ENCODE results near the gene LPCAT3. TPM values are rescaled to one million over a fixed set of nuclear protein-coding genes. Genes with fewer than 3 reads are reported as not detected.

The LPCAT3 gene
- total RNA-seq, 1 experiment from 2014 or later: 16.3 TPM

DNA sequence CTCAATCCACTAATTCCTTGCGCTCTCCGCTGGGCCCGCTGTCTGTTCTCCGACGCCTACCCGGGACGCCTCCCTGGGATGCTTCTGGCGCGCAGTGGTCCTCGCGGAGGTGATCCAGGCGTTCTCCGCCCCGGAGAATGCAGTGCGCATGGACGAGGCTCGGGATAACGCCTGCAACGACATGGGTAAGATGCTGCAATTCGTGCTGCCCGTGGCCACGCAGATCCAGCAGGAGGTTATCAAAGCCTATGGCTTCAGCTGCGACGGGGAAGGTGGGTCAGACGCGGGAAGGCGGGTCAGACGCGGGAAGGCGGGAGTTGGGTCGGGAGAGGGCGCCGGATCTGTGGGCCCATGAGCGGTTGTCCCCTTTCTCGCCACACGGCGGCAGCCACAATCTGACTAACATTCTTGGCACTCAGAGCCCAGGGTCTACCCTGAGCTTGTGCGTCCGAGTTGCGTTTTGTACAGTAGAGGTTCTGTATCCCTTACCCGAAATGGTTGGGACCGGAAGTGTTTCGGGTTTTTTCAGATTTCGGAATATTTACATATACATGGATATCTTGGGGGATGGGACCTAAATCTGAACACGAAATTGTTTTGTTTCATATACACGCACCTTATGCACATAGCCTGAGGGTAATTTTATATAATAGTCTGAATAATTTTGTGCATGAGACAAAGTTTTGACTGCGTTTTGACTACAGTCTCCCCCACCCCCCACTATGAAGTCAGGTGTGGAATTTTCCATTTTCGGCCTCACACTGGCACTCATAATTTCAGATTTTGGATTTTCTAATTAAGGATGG, 73.7 kb downstream of the LPCAT3 start:
- DNase-seq (peak; percentile 89), ATAC-seq (peak; percentile 39)
- peak overlapping the region; percentile 96 for H3K4me2 ChIP-seq (ENCODE audit: low read length)
- H3K79me2 ChIP-seq (ENCODE audit: low read length): peaks cover 11% of the 10 kb centered on the region; the same call in 1 of the 2 replicates
- peaks cover 18% of the 10 kb centered on the region for H3K4me1 ChIP-seq (ENCODE audit: insufficient read depth, low read length)
- H3K27ac ChIP-seq (ENCODE audit: low read length): peak overlapping the region; percentile 94
- H3K9me2 ChIP-seq (replicated peaks; ENCODE audit: low read length): no peaks in the 10 kb centered on the region
- ChIA-PET POLR2A (ENCODE audit: unreplicated experiment) (interaction anchor here (0.6 to 1.3 kb wide), 6 partner anchors 15 to 164 kb away, joined by 4 to 18 read pairs (median 8); partner anchors contain the start of gene ENO2), CTCF (interaction anchor here (0.6 to 2.0 kb wide), 8 partner anchors 17 to 596 kb away, joined by 3 to 10 read pairs (median 4); partner anchors contain the start of genes LPCAT3 and SPSB2)
- H3K9me3 ChIP-seq (ENCODE audit: low read length): no peaks in the 10 kb centered on the region
- peak overlapping the region; percentile 72 for H3K4me3 ChIP-seq (ENCODE audit: low read length)
- intact Hi-C loops (cut with micrococcal nuclease): loop anchor here (1.0 to 2.0 kb wide), 3 partner anchors 21 to 169 kb away; partner anchors contain the start of gene LPCAT3
- BruUV-seq (replicated peaks): no TSS peak
- H3F3A ChIP-seq (ENCODE audit: low read length, unreplicated experiment): peaks cover 9% of the 10 kb centered on the region
- no peaks in the 10 kb centered on the region for H3K27me3 ChIP-seq (ENCODE audit: low read length)
- H3K9ac ChIP-seq (ENCODE audit: low read length): peak overlapping the region; percentile 43
- no peak overlapping the region for H2AFZ ChIP-seq (ENCODE audit: low read length)
- H4K20me1 ChIP-seq (ENCODE audit: low read length): no peaks in the 10 kb centered on the region
- H3K36me3 ChIP-seq (ENCODE audit: low read depth, low read length): no peaks in the 10 kb centered on the region
- TF ChIP-seq EZH2phosphoT487 (IDR thresholded peaks at IDR 0.05; ENCODE audit: borderline replicate concordance, low read length) (no peak), EZH2 (IDR thresholded peaks at IDR 0.05; ENCODE audit: low read length, unreplicated experiment) (no peak)
- TF ChIP-seq, protein P1, sequence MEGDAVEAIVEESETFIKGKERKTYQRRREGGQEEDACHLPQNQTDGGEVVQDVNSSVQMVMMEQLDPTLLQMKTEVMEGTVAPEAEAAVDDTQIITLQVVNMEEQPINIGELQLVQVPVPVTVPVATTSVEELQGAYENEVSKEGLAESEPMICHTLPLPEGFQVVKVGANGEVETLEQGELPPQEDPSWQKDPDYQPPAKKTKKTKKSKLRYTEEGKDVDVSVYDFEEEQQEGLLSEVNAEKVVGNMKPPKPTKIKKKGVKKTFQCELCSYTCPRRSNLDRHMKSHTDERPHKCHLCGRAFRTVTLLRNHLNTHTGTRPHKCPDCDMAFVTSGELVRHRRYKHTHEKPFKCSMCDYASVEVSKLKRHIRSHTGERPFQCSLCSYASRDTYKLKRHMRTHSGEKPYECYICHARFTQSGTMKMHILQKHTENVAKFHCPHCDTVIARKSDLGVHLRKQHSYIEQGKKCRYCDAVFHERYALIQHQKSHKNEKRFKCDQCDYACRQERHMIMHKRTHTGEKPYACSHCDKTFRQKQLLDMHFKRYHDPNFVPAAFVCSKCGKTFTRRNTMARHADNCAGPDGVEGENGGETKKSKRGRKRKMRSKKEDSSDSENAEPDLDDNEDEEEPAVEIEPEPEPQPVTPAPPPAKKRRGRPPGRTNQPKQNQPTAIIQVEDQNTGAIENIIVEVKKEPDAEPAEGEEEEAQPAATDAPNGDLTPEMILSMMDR (conservative IDR thresholded peaks at IDR 0.05; ENCODE audit: low read depth, low read length): peak; percentile 77

DNA sequence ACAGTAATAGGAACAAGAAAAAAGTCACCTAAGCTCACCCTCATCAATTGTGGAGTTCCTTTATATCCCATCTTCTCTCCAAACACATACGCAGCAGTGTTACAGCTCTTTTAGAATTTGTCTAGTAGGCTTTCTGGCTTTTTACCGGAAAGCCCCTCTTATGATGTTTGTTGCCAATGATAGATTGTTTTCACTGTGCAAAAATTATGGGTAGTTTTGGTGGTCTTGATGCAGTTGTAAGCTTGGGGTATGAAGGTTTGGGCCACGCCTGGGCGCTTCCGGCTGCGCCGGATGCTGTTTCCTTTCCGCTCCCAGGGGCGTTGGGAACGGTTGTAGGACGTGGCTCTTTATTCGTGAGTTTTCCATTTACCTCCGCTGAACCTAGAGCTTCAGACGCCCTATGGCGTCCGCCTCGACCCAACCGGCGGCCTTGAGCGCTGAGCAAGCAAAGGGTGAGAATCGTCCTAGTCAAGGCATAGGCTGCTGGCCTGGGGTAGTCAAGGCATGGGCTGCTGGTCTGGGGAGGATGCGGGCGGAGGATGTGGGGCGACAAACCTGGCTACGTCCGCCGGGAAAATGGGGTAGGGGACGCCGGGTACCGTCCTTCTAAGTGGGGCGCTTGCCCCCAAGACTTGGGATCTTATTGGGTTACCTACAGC, 74.4 kb downstream of the LPCAT3 start, which contains the start of the genes C12orf57 and RNU7-1:
C12orf57 (plus strand) TSS at position 301 of the 659 bp plus-strand sequence; CDS start at position 401, 100 bp downstream.
RNU7-1 (plus strand) TSS at position 95 of the 659 bp plus-strand sequence.
- POLR2A ChIA-PET (ENCODE audit: unreplicated experiment): interaction anchor here (0.6 to 1.3 kb wide), 7 partner anchors 14 to 331 kb away, joined by 3 to 18 read pairs (median 10); partner anchors contain the start of gene ENO2
- H2AFZ ChIP-seq (ENCODE audit: low read length): no peak within 1 kb of the TSS

More for the DNA sequence above, 74.4 kb downstream of the LPCAT3 start, which contains the start of the genes C12orf57 and RNU7-1:
- peak; percentile 91 for DNase-seq
- Histone ChIP-seq H3K9ac (ENCODE audit: low read length) (peak within 1 kb of the TSS; percentile 72), H3K27me3 (ENCODE audit: low read length) (no peaks in the 10 kb centered on the region), H3K9me3 (ENCODE audit: low read length) (no peaks in the 10 kb centered on the region), H3K4me1 (ENCODE audit: insufficient read depth, low read length) (peaks cover 18% of the 10 kb centered on the region), H3K4me3 (ENCODE audit: low read length) (peak within 1 kb of the TSS; percentile 72), H3K27ac (ENCODE audit: low read length) (peak within 1 kb of the TSS; percentile 94), H3K9me2 (replicated peaks; ENCODE audit: low read length) (no peaks in the 10 kb centered on the region), H3K79me2 (ENCODE audit: low read length) (peaks cover 11% of the 10 kb centered on the region; the same call in 1 of the 2 replicates), H4K20me1 (ENCODE audit: low read length) (no peaks in the 10 kb centered on the region), H3F3A (ENCODE audit: low read length, unreplicated experiment) (peaks cover 9% of the 10 kb centered on the region), H3K4me2 (ENCODE audit: low read length) (peak within 1 kb of the TSS; percentile 96), H3K36me3 (ENCODE audit: low read depth, low read length) (no peaks in the 10 kb centered on the region)
- TSS peak; percentile 89 for BruUV-seq (replicated peaks)
- CTCF ChIA-PET: interaction anchor here (0.6 to 2.0 kb wide), 8 partner anchors 18 to 597 kb away, joined by 3 to 10 read pairs (median 4); partner anchors contain the start of genes LPCAT3 and SPSB2
- peak; percentile 43 for ATAC-seq
- TF ChIP-seq, protein P1 (conservative IDR thresholded peaks at IDR 0.05; ENCODE audit: low read depth, low read length): no peak
- TF ChIP-seq EZH2 (IDR thresholded peaks at IDR 0.05; ENCODE audit: low read length, unreplicated experiment): no peak
- TF ChIP-seq EZH2phosphoT487 (IDR thresholded peaks at IDR 0.05; ENCODE audit: borderline replicate concordance, low read length): no peak
- intact Hi-C loops (cut with micrococcal nuclease): loop anchor here (1.0 to 2.0 kb wide), 3 partner anchors 21 to 169 kb away; partner anchors contain the start of gene LPCAT3

Measured in PC-3 (cell line).